HUES64 (cell line): Measurements from ENCODE around the gene FBXW7.

ENCODE experiments used
- H3K27ac ChIP-seq: 2 replicates; pipeline ENCODE4 v1.7.0; 2013; ENCODE audit warnings: low read depth, low read length, inconsistent platforms
- H3K27me3 ChIP-seq: 2 replicates; pipeline ENCODE4 v1.6.1; 2013; ENCODE audit warnings: mild to moderate bottlenecking, low read length; ENCODE audit not compliant: insufficient read depth
- H3K36me3 ChIP-seq: 2 replicates; pipeline ENCODE4 v1.6.1; 2013; ENCODE audit warnings: mild to moderate bottlenecking, low read length; ENCODE audit not compliant: insufficient read depth
- H3K4me1 ChIP-seq: 2 replicates; pipeline ENCODE4 v1.6.1; 2013; ENCODE audit warnings: mild to moderate bottlenecking, low read length, moderate library complexity; ENCODE audit not compliant: insufficient read depth
- H3K4me3 ChIP-seq: 2 replicates; pipeline ENCODE4 v1.5.1; 2013; ENCODE audit warnings: mild to moderate bottlenecking, low read length, moderate library complexity
- H3K9ac ChIP-seq: 2 replicates; pipeline ENCODE4 v1.6.1; 2013; ENCODE audit warnings: mild to moderate bottlenecking, low read depth, low read length
- H3K9me3 ChIP-seq: 2 replicates; pipeline ENCODE4 v1.6.1; 2013; ENCODE audit warnings: low read depth, low read length; ENCODE audit not compliant: insufficient read depth
- WGBS: fragments of 150-250, 120-280 bp; methylation state at CpG from one replicate; pipeline ENCODE4 v1.1.7; 2013; ENCODE audit warnings: missing lambda C conversion rate; 5-methylcytosine and 5-hydroxymethylcytosine counted together

Gene FBXW7

GRCh38 chr4:152454398-152455011 lies 81.4 kb downstream of the FBXW7 start:
- H3K27me3 ChIP-seq: no peaks in the 10 kb centered on the region
- H3K36me3 ChIP-seq: no peaks in the 10 kb centered on the region
- H3K4me3 ChIP-seq: no peak overlapping the region
- no peaks in the 10 kb centered on the region for H3K4me1 ChIP-seq
- no peak overlapping the region for H3K9ac ChIP-seq
- no peak overlapping the region for H3K27ac ChIP-seq
- no peaks in the 10 kb centered on the region for H3K9me3 ChIP-seq

DNA sequence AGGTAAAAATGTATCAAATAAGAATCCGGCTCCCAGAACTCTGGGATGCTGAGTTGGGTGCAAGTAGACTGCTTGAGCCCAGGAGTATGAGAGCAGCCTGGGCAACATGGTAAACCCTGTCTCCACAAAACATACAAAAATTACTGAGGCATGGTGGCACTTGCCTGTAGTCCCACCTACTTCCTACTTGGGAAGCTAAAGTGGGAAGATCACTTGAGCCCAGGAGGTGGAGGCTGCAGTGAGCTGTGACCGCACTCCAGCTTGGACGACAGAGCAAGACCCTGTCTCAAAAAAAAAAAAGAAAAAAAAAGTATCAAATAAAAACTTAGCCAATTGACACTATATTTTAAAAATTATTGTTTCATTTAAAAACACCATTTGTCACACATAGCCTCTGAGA lies 84.4 kb downstream of the FBXW7 start:
- Histone ChIP-seq H3K27me3 (no peaks in the 10 kb centered on the region), H3K9ac (no peak overlapping the region), H3K4me1 (no peaks in the 10 kb centered on the region), H3K4me3 (no peak overlapping the region), H3K36me3 (no peaks in the 10 kb centered on the region), H3K27ac (no peak overlapping the region), H3K9me3 (no peaks in the 10 kb centered on the region)
- 100% methylated on average over 1 of the region's 3 CpGs for WGBS

GRCh38 chr4:152448854-152449253 lies 87.0 kb downstream of the FBXW7 start:
- Histone ChIP-seq H3K9me3 (no peaks in the 10 kb centered on the region), H3K4me1 (no peaks in the 10 kb centered on the region), H3K4me3 (no peak overlapping the region), H3K27ac (no peak overlapping the region), H3K9ac (no peak overlapping the region), H3K27me3 (no peaks in the 10 kb centered on the region), H3K36me3 (no peaks in the 10 kb centered on the region)
- 86% methylated on average over 3 of the region's 3 CpGs for WGBS

GRCh38 chr4:152448038-152448707 lies 87.7 kb downstream of the FBXW7 start:
- no peak overlapping the region for H3K27ac ChIP-seq
- WGBS: 90% methylated on average over 6 of the region's 6 CpGs

DNA sequence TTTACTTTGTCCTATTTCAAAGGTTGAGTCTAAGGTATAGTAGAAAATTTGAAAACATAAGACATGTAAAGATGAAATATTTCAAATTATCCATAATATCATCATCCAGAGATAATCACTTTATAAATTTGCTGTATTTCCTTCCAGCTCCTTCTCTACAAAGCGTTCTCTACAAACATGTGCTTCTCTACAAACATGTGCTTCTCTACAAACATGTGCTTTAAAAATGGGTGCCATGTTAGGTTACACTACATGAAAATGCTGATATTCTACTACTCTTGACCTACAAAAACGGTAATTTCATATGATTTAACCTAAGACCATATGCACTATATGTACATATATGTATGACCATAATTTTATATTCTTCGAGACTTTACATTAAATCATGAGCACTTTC lies 92.0 kb downstream of the FBXW7 start:
- no peaks in the 10 kb centered on the region for H3K4me1 ChIP-seq
- no peak overlapping the region for H3K9ac ChIP-seq
- H3K36me3 ChIP-seq: no peaks in the 10 kb centered on the region
- no peaks in the 10 kb centered on the region for H3K9me3 ChIP-seq
- H3K4me3 ChIP-seq: no peak overlapping the region
- no peak overlapping the region for H3K27ac ChIP-seq
- 100% methylated on average over 2 of the region's 3 CpGs for WGBS
- H3K27me3 ChIP-seq: no peaks in the 10 kb centered on the region

More at GRCh38 chr4:152448038-152448707, 87.7 kb downstream of the FBXW7 start:
- H3K4me1 ChIP-seq: no peaks in the 10 kb centered on the region
- no peak overlapping the region for H3K4me3 ChIP-seq
- H3K27me3 ChIP-seq: no peaks in the 10 kb centered on the region
- H3K9me3 ChIP-seq: no peaks in the 10 kb centered on the region
- no peaks in the 10 kb centered on the region for H3K36me3 ChIP-seq
- no peak overlapping the region for H3K9ac ChIP-seq

DNA sequence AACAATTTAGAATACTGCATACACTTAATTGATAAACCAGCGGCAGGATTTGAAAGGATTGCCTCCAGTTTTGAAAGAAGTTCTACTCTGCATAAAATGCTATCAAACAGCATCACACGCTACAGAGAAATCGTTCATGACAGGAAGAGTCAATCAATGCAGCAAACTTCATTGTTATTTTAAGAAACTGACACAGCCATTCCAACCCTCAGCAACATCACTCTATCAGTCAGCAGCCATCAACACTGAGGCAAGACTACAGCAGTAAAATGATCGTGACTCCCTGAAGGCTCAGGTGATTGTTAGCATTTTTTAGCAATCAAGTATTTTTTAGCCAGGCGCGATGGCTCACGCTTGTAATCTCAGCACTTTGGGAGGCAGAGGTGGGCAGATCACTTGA lies 98.3 kb downstream of the FBXW7 start:
- H3K9me3 ChIP-seq: no peaks in the 10 kb centered on the region
- H3K27ac ChIP-seq: no peak overlapping the region
- H3K9ac ChIP-seq: no peak overlapping the region
- 96% methylated on average over 7 of the region's 7 CpGs for WGBS
- no peak overlapping the region for H3K4me3 ChIP-seq
- H3K36me3 ChIP-seq: no peaks in the 10 kb centered on the region
- no peaks in the 10 kb centered on the region for H3K27me3 ChIP-seq
- peaks cover 9% of the 10 kb centered on the region; the same call in 1 of the 2 replicates for H3K4me1 ChIP-seq

DNA sequence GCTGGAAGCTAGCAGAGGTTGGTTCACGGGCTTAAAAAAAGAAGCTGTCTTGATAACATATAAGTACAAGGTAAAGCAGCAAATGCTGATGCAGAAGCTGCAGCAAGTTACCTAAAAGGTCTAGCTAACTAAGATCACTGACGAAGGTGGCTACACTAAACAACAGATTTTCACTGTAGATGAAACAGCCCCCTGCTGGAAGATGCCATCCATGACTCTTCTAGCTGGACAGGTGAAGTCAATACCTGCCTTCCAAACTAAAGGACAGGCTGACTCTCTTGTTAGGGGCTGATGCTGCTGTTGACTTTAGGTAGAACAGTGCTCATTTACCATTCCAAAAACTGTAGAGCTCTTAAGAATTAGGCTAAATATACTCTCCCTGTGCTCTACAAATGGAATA lies 99.5 kb downstream of the FBXW7 start:
- 83% methylated on average over 2 of the region's 2 CpGs for WGBS

DNA sequence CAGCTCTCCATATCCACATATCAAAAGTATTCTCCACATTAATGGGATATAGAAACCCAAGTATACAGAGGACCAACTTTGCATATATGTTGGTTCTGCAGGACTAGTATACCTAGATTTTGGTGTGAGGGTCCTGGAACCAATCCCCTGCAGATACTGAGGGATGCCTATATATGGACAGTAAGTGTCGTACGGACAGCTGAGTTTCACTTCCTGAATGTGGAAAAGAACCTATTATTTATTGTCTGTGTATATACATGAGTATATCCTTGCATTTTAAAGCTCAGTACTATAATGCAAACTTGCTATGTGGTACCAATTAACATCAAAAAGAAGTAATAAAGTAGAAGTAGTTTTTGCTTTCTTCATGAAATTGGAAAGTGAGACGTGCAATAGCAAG lies 101.9 kb downstream of the FBXW7 start:
- H3K9me3 ChIP-seq: no peaks in the 10 kb centered on the region
- no peaks in the 10 kb centered on the region for H3K36me3 ChIP-seq
- no peak overlapping the region for H3K9ac ChIP-seq
- WGBS: 95% methylated on average over 2 of the region's 3 CpGs
- no peak overlapping the region for H3K27ac ChIP-seq
- H3K4me1 ChIP-seq: peaks cover 24% of the 10 kb centered on the region
- H3K27me3 ChIP-seq: no peaks in the 10 kb centered on the region
- no peak overlapping the region for H3K4me3 ChIP-seq

More for the DNA sequence above, 99.5 kb downstream of the FBXW7 start:
- Histone ChIP-seq H3K9me3 (no peaks in the 10 kb centered on the region), H3K4me3 (no peak overlapping the region), H3K27ac (no peak overlapping the region), H3K4me1 (peaks cover 17% of the 10 kb centered on the region), H3K27me3 (no peaks in the 10 kb centered on the region), H3K9ac (no peak overlapping the region), H3K36me3 (no peaks in the 10 kb centered on the region)

GRCh38 chr4:152431784-152432183 lies 104.1 kb downstream of the FBXW7 start:
- Histone ChIP-seq H3K36me3 (no peaks in the 10 kb centered on the region), H3K9ac (no peak overlapping the region), H3K9me3 (no peaks in the 10 kb centered on the region), H3K4me3 (no peak overlapping the region), H3K27me3 (no peaks in the 10 kb centered on the region), H3K27ac (no peak overlapping the region), H3K4me1 (peaks cover 24% of the 10 kb centered on the region)
- WGBS: 89% methylated on average over 2 of the region's 2 CpGs

GRCh38 chr4:152431291-152431690 lies 104.6 kb downstream of the FBXW7 start:
- H3K9ac ChIP-seq: no peak overlapping the region
- no peak overlapping the region for H3K4me3 ChIP-seq
- no peak overlapping the region for H3K27ac ChIP-seq
- no peaks in the 10 kb centered on the region for H3K36me3 ChIP-seq
- no peaks in the 10 kb centered on the region for H3K9me3 ChIP-seq
- H3K4me1 ChIP-seq: peaks cover 24% of the 10 kb centered on the region
- H3K27me3 ChIP-seq: no peaks in the 10 kb centered on the region

- Histone ChIP-seq H3K9ac (no peak overlapping the region), H3K4me3 (no peak overlapping the region), H3K36me3 (no peaks in the 10 kb centered on the region), H3K27me3 (no peaks in the 10 kb centered on the region), H3K9me3 (no peaks in the 10 kb centered on the region), H3K27ac (no peak overlapping the region), H3K4me1 (peaks cover 28% of the 10 kb centered on the region)
Measured at GRCh38 chr4:152430507-152430906, 105.4 kb downstream of the FBXW7 start.

DNA sequence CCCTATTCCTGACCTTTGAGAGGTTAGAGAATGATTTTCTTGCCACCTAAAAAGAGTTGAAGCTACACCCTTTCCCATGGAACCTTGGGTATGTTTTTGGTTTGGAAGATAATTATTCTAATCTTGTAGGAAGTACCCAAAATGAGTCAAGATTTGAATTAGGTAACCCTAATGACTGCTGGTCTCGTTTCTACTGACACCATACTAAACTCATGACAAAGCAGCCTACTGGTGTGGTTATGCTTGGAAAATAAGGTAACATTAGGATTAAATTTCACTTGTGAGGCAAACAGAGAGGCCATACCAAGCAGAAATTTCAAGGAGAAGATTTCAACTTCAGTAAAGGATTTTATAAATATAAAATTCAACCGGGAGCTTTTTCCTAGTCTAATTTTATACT lies 107.9 kb downstream of the FBXW7 start:
- Histone ChIP-seq H3K9me3 (no peaks in the 10 kb centered on the region), H3K36me3 (no peaks in the 10 kb centered on the region), H3K27ac (no peak overlapping the region), H3K4me3 (no peak overlapping the region), H3K27me3 (no peaks in the 10 kb centered on the region), H3K4me1 (peaks cover 32% of the 10 kb centered on the region), H3K9ac (no peak overlapping the region)
- WGBS: no CpG with 5 or more reads among the region's 2 CpGs
